Epidermal melanocyte (primary cell): ENCODE results near the gene RYR3.
A peak's percentile ranks its signal among the peaks of the same experiment; 100 is the strongest.

ENCODE experiments used
- DNase-seq: peaks from one replicate; pipeline ENCODE4 v3.0.0; 2011; ENCODE audit warnings: low spot score; ENCODE audit not compliant: insufficient read length

Gene RYR3

DNA sequence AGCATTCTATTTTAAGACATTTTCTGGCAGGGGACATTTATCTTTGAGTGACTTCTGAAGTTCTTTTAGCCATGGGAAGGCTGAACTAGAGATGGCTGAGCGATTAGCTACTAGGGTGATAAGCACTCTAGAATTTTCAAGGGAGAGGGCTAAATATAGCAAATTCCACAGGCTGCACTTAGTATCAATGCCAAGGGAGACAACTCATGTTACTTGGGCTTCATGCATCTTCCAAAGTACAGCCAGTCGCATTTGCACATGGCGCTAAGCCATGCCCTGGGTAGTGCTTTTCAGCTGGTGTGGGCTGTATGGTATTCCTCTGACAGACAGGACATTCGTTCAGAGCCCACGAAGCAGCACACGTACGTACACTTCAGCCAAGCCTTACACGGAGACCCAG lies 69.6 kb downstream of the RYR3 start:
- DNase-seq: no peak

DNA sequence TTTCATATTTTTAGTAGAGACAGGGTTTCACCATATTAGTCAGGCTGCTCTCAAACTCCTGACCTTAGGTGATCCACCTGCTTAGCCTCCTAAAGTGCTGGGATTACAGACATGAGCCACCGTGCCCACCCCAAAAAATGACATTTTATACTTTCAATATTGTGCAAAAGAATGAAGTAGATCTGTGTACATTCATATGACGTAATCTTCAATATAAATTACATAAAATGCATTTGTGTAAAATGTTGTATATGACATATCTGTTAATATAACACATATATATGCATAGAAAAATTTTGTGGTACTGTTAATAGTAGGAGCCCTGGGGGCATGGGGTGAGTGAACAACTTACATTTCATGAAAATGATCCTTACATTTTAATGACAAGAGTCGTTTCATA lies 71.7 kb downstream of the RYR3 start:
- no peak for DNase-seq

DNA sequence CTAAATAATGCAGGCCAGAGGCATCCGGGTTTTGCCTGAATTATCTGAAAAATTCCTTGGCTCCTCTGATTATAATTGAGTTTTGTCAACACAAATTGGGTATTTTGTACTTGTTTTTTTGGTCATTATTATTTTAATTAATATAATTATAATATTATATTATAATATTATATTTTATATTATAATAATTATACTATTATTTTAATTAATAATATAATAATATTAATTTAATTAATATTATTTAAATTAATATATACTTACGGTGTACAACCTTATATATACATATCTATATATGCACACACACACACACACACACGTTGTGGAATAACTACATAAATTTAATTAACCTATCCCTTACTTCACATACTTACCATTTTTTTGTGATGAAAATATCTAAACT lies 73.5 kb downstream of the RYR3 start:
- no peak for DNase-seq

DNA sequence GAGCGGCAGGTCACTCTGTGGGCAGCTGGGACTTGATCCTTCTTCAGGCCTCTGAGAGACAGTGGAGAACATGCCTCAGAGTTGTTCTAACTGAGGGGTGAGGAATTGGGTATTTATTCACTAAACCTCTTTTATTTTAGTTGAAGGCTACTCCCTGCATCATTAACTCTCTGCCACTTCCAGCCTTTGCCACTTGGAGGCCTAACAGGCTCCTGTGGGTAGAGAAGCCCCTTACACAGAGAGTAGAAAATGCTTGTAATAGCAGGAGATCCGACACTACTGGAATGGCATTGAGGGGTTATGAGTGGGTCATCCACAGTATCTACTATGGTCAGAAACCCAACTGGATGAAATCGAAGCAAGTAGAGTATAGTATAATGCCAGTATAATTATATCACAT lies 81.7 kb downstream of the RYR3 start:
- no peak for DNase-seq

DNA sequence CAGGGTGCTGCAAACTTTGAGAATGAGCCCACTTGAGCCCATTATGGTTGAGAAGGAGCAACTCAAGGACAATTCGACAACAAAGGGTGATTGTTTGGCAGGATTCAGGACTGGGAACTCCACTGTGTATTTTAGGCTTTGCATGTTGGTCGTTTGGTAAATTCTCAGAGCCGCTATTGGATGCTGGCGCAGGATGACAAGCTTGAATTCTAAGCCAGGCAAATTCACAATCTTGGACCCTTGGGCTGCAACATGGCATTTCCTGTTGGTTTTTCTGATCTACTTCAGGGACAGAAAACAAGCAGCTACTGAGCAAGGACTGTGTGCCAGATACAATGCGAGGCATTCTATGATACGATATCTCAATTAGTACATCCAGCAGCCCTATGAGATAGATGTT lies 82.8 kb downstream of the RYR3 start:
- peak; percentile 30 for DNase-seq

DNA sequence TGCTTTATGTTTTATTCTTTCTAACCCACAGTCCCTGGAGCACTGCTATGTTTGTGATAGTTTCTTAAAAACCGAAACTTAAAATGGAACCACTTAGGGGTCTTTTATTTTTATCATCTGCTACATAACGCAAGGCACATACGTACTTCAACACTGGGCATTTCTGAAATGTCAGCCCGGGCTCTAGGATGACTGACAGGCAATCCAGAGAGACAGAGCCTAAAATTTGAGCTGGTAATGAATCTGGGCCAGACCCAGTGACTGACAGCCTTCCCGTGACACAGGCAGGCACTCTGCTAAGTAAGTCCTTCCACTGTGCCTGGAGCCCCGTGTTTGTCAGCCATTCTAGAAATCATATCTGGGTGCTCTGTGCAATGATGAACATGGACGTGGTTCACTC lies 84.6 kb downstream of the RYR3 start:
- DNase-seq: no peak

DNA sequence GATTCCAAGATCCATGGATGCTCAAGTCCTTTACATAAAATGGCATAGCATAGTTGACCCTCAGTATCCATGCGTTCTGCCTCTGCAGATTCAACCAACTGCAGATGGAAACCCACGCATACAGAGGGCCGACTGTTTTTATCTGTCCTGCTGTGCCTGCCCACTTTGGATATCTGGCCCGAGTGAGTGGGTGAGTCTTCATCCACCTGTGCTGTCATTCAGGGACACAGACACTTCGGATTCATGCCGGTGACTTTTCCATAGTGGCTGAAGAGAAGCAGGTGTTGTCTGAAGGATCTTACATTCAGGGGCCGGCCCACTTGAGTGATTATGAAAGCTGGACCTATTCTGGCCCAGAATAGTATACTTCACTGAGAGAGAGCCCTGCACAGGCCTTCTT lies 85.1 kb downstream of the RYR3 start:
- no peak for DNase-seq

DNA sequence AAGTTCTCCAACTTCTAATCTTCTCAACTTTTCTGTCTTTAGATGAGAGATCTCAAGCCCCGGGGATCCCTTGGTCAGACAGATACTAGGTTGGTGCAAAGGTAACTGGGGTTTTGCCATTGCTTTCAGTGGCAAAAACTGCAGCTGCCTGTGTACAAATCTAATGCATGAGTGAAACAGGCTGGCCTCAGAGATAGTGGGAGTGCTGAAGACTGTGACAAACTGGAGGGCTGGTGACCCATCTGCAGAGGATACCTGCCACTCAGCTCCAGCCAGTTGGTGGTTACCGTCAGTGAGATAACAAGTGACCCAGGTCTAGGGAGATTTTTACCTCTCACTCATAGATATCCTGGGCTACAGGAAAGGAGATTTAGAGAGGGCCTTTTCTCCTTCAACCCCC lies 85.7 kb downstream of the RYR3 start:
- no peak for DNase-seq

DNA sequence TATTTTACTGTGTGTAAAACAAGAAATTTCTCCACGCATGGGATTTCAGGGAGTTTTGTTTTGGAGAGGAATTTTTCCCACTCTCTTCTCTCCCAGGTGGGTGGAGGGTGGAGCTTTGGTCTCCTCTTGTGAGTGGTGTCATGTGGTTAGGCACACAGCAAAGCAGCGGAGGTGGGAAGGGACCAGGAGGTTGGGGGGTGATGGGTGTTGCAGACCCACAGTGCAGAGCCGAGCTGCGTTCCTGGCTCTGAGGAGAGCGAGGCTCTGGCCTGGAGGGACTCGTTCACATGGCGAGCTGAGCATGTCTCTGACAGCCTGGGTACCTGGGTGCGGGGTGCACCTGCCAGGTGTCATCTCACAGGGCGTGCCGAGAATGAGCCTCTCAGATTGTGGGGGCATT lies 87.8 kb downstream of the RYR3 start:
- no peak for DNase-seq

DNA sequence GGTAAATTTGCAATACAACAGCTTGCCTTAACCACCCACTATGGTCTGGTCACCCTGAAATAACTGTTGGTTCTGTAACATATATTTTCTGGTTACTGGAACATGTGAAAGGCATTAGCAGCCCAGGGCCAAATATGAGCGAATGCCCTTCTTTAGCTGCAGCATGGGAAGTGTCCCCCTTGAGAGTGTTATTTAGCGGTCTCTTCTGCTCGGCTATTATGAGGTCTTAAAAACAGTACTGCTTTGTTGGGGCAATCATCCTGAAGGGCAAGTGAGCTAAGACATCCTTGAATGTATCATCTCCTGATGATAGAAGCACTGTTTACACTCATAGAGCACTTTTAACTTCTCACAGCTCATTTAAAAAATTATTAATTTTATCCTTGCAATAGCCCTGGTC lies 90.2 kb downstream of the RYR3 start:
- no peak for DNase-seq

DNA sequence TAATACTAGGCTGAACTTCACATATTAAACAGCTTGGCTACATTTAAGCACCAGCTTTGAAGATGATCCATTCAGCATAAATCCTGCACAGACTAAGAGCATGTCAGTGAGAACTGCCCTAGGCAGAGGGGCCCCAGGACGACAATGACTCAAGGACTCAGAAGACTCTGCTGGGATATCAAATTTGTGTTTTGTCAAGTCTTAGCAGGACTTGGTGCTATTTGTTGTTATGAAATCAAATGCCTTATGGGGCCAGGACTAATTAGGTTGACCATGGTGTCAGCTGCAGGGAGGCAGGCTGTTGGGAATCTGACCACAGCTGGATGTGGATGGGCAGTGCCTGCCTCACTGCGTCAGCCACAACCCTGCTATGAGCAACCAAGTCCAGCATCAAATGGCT lies 91.8 kb downstream of the RYR3 start:
- DNase-seq: no peak

DNA sequence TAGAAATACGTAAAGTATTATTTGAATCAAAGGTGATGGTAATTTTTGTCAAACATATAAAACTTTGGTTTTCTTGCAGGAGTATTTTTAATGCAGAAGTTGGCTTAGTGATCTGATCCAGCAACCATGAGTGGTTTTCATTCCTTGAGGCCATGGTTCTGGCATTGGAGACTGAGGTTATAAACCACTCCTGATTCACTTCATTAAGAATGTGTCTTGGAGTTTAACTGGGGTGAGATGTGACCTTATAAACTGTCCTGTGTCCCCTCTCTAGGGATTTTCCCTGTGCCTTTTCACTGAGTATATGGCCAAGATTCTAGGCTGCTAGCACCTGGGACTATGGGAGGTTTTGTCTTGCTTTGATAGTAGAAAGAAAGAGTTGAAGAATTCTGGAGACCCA lies 94.3 kb downstream of the RYR3 start:
- DNase-seq: no peak

DNA sequence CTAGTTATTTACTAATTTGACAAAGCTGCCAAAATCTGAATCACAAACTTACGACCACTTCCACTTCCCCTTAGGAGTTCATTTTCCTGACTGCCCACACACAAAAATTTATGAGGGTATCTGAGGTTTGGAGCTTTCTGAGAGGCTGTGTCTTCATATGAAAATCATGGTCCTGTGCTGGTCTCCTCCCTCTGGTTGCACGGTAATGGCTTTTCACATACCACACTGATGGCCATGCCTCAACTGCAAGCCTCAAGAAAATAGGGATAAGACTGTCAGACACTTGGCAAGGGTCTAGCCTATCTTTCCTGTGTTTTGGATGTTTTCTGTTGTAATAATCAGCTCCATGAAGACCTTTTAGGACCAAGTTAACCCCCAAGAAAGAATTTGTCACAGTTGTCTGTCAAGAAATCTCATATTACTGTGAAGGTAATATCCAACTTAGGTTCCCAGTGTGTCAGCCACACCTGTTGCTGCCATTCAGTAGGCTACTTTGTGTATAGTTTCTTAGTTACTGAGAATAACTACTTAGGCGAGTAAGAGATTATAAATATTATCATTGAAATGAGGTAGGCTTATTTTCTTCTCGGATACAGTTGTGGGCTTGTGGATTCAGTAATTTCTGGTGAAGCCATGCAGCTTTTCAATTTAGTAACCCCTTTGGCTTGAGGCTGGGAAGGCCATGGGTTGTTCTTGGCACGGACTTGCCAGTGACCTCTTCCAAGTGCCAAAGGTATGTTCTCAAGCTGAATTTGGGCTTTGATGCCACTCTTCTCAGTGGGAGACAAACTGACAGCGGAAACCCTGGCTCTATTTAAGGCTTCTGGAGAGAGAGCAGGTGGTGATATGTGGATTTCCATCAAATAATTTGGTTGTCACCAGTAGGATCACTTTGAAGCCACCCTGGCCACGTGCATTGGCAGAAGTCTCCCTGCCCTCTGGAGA lies 101.1 kb downstream of the RYR3 start:
- DNase-seq: no peak

DNA sequence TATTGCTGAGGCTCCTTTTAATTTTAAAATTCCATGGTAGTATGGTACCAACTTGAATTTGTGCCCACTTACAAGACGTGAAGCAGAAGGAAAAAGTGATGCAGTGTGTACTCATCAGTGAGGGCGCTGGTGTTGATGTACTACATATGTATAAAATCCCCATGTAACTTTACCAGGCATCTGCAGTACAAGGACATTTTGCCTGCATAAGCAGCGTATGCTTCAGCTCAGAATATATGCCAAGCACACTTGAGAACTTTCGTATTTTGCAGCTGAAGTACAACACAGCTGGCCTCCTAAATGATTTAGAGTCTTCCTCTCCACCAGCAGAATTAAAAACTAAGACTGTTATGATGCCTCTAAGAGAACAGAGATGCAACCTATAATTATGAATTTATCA lies 108.9 kb downstream of the RYR3 start:
- DNase-seq: no peak

DNA sequence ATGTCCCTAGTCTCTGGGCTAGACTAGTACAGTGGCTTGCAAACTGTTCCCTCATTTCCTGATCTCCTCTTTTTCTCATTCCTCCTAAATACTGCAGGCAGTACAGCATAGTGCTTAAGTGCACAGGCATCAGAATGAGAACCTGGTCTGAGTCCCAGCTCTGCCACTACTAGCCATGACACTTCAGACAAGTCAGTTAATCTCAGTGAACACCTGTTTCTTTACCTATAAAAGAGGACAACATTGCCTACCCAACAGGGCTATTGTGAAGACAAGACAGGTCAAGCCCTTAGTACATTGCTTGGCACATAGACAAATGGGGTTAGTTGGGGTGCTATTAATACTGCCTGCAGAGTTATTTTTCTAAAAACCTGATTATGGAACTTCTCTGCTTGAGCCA lies 113.3 kb downstream of the RYR3 start:
- no peak for DNase-seq

DNA sequence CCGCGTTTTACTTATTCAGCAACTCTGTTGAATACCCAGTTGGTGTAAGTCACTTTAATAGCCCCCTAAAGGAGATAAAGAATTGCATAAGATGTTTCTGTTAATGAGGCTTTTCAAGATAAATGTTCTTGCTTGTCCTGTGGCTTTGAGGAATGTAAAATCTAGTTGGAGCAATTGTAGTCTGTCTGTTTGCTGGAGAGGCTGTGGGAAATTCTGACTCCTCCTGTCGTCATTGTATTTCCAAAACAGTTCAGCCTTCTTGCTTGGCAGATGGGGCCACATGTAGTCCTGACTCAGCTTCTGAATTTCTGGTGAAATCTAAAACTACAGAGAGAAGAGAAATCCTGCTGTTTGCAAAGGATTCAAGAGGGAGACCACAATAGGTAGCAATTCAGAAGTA lies 114.4 kb downstream of the RYR3 start:
- DNase-seq: no peak

DNA sequence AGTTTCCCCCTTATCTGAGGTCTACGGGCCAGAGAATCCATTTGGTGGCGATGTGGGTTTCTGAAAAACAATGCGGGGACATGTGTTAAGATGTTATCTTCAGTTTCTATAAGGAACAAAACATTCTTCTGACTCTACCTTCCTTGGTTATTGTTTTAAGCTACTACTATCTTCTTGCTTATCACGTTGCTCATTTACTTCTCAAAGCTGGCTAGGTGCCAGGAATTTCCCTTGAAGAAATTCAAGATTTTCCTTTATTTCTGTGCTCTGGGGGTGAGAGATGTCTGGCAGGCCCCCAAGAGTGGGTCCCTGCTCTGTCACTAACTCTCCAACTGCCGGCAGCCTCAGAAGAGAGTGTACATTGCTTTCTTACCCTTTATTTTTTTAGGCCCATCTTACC lies 119.8 kb downstream of the RYR3 start:
- no peak for DNase-seq

DNA sequence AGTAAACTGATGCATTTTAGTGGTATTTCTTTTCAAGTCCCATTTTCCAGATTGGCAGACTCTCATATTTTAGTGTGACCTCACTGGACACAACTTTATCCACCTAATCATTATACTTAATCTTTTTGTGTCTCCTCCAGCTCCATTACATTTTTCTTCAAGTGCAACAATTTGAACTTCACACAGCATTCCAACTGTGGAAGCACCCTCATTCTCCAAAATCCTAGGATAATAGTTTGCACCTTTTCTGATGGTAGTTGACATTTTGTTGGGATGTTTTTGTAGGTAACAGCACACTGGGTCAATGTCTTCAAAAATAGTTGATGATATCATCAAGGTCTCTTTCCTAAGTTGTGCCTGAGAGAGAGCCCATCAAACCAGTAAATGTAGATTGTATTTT lies 123.1 kb downstream of the RYR3 start:
- DNase-seq: no peak

DNA sequence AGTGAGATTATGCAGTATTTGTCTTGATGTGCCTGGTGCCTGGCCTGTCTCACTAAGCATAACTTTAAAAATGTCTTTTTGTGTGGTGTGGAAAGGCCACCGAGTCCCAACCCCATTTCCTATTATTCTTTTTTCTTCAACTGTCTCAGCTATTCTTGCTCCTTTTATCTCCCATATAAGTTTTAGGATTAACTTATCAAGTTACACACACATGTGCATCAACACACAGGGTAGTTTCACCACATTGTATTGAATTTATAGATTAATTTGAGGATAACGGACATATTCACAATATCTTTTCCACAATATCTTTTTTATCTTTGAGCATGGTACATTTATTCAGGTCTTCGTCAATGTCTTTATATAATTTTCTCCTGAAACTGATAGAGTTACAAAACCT lies 127.6 kb downstream of the RYR3 start:
- DNase-seq: no peak

DNA sequence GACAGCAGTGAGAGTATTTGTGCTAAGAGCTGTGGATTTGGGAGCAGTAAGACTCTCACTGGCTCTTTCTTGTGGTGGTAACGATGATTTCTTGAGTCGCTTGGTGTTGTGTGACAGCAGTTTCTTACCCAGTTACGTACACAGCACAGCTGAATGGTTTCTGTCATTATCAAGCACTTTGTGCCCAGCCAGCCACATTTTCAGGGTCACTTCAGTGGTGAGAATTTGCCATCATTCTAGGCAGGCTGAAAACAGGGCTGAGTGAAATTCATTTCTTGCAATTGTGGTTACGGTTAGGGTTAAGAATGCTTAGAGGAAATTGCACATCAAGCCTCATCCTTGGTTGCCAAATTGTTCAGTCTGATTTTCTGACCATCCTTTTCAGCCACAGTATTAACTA lies 130.1 kb downstream of the RYR3 start:
- no peak for DNase-seq

DNA sequence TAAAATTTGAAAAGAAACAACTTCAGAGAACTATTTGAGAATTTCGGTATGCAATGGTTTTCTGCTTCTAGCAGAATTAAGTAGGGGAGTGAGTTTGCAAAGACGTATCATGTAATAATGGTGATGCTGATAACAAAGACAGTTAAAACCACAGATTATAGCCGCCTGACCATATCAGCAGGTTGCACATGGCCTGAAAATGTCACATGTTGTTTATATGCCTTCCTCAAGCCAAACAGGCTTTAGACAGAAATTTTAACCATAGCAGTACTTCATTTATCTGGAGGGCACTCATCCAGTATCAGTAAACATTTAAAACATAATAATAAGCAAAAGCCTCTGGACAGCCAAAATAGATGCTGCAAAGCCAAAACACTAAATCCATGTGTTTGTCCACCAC lies 131.7 kb downstream of the RYR3 start:
- no peak for DNase-seq

DNA sequence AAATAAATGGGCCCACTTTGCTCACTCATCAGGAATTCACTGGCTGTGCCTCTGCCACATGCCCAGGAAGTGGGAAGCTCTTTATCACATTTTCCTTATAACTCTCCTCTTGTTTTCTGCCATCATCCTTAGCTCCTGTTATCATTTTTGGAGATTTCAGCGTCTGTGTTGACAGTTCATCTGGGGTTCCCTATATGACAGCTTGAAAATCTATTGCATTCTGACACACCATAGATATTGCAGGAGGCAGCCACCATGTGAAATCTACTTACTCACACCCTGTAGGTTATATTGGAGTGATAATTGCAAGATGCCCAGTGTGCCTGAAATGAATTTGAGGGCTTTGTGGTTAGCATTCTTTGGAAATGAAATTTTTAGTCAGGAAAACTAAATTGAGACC lies 132.9 kb downstream of the RYR3 start:
- DNase-seq: no peak

DNA sequence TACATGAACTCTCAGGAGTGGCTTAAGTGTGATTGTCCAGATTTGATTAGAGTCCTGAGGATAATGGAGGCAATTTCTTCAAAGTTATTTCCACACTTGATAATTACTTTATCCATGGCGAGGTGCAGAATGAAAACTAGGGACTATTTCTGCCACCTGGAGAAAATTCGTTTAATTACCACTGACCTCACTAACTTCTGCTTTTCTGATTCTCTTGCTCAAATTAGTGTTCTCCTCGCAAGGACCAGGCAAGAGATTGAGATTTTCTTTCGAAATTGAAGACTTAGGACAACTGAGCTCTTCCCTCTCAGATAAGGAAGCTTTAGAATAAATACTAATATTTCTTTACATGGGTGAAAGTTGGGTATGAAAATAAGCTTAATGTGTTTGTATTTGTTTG lies 135.2 kb downstream of the RYR3 start:
- DNase-seq: no peak

DNA sequence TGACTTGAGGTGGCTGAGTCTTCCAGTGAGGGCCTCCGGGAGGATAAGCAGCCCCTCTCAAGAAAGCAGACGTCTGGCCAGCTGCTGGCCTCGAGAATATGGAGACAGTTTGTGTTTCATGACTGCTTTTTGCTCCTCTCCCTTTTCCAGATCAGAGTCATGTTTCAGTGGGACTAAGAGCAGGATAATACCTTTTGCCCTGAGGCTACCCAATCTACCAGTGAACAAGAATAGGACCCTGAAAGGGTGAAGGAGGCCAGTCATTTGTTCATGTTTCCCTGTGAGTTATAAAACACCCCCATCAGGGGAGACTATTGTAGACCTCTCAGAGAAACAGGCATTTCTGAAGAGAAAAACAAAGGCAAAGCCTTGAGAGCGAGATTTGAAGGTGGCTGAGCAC lies 137.4 kb downstream of the RYR3 start:
- no peak for DNase-seq
